Right atrium auricular region (tissue), 2 donors: ENCODE results near the gene TAS2R1. TPM values are rescaled to one million over a fixed set of nuclear protein-coding genes. Genes with fewer than 3 reads are reported as not detected.

Experiments used
- DNase-seq: peaks from one replicate; pipeline ENCODE4 v3.0.0-alpha.2; 2019; ENCODE audit warnings: low spot score
- H3K27ac ChIP-seq, 2 donors: fragments of 200-600 bp; sonication (generic); 1 replicate in 1 of 2; 2 replicates in 1 of 2; pipeline ENCODE4 v1.5.1; 2016 to 2019
- H3K27me3 ChIP-seq, 2 donors: fragments of 200-600 bp; sonication (generic); one replicate each; pipeline versions ENCODE4 v1.5.1 to v1.6.0; 2017 to 2019
- H3K36me3 ChIP-seq: fragments of 200-600 bp; sonication (generic); one replicate; pipeline ENCODE4 v1.5.1; 2016
- H3K4me1 ChIP-seq, 2 donors: fragments of 200-600 bp; sonication (generic); one replicate each; pipeline versions ENCODE4 v1.5.1 to v1.6.0; 2017 to 2019
- H3K4me3 ChIP-seq, 2 donors: fragments of 200-600 bp; sonication (generic); 1 replicate in 1 of 2; 2 replicates in 1 of 2; pipeline ENCODE4 v1.5.1; 2017 to 2019; ENCODE audit warnings: mild to moderate bottlenecking in 1 of 2, moderate library complexity in 1 of 2
- H3K9me3 ChIP-seq, 2 donors: fragments of 200-600 bp; sonication (generic); one replicate each; pipeline ENCODE4 v1.5.1; 2019
- total RNA-seq, 2 donors: library from RNA; depleted of rRNA; stranded (reverse); fragments of >200 nt; gene quantifications; one replicate each; pipeline ENCODE4 v1.1.0, GENCODE V29; 2016
- TF ChIP-seq, protein P1 (sequence below), 2 donors: fragments of 200-600 bp; sonication (generic); IDR thresholded peaks; one replicate each; pipeline ENCODE4 v1.5.1; 2019; ENCODE audit warnings: antibody characterized with exemption in 2 of 2

TAS2R1 gene
- total RNA-seq, 2 donors from 2014 or later = not detected

DNA sequence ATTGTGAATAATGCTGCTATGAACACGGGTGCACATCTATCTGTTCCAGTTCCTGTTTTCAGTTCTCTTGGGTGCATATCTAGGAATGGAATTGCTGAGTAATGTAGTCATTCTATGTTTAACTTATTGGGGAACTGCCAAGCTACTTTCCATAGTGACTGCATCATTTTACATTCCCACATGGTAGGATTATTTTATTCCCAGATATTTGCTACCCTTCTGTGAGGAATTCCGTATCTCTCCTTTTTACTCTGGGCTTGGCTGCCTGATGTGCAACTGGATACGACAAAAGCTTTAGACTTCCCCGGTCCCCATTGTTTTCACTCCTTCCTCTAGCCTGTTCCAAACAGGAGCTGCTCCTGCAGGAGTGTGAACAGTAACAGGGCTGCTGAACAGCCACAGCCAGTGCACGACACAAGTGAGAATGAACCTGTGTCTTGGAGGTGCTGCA is 7.2 kb downstream of the TAS2R1 start:
- no peak for DNase-seq
- no peaks in the 10 kb centered on the region for H3K9me3 ChIP-seq
- no peaks in the 10 kb centered on the region for H3K27me3 ChIP-seq
- TF ChIP-seq, protein P1, sequence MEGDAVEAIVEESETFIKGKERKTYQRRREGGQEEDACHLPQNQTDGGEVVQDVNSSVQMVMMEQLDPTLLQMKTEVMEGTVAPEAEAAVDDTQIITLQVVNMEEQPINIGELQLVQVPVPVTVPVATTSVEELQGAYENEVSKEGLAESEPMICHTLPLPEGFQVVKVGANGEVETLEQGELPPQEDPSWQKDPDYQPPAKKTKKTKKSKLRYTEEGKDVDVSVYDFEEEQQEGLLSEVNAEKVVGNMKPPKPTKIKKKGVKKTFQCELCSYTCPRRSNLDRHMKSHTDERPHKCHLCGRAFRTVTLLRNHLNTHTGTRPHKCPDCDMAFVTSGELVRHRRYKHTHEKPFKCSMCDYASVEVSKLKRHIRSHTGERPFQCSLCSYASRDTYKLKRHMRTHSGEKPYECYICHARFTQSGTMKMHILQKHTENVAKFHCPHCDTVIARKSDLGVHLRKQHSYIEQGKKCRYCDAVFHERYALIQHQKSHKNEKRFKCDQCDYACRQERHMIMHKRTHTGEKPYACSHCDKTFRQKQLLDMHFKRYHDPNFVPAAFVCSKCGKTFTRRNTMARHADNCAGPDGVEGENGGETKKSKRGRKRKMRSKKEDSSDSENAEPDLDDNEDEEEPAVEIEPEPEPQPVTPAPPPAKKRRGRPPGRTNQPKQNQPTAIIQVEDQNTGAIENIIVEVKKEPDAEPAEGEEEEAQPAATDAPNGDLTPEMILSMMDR (IDR thresholded peaks at IDR 0.05) = no peak
- H3K4me3 ChIP-seq = no peak overlapping the region
- H3K36me3 ChIP-seq = no peaks in the 10 kb centered on the region
- H3K27ac ChIP-seq = no peak overlapping the region
- H3K4me1 ChIP-seq = peaks cover 0 to 20% of the 10 kb centered on the region in 2 donors

DNA sequence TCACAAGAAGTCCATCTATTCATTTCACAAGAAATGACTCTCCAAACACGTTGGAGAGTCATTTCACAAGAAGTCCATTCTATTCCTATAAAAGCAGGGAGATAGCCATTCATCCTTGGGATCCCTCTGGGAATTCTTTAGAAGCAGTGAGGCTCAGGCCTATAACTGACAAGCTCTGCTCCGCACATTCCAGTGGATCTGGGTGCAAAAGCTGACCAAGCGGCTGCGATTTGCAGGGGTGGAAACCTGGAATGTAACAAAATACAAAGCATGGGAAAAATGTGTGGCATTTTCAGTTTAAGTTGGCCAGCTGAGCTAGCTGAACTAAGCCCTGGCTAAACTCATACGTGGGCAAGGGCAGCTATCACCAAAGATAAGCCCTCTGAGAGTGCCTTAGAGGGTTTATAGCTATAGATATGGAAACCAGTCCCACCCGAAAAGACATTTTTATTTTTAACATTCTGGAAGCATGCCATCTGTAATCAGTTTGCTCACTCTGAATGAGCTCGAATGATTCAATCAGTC is 8.7 kb downstream of the TAS2R1 start:
- Histone ChIP-seq H3K27me3 (no peaks in the 10 kb centered on the region), H3K4me3 (no peak overlapping the region), H3K27ac (no peak overlapping the region), H3K9me3 (no peaks in the 10 kb centered on the region), H3K36me3 (no peaks in the 10 kb centered on the region), H3K4me1 (peaks cover 0 to 20% of the 10 kb centered on the region in 2 donors)
- DNase-seq = no peak
- TF ChIP-seq, protein P1 (IDR thresholded peaks at IDR 0.05) = no peak

DNA sequence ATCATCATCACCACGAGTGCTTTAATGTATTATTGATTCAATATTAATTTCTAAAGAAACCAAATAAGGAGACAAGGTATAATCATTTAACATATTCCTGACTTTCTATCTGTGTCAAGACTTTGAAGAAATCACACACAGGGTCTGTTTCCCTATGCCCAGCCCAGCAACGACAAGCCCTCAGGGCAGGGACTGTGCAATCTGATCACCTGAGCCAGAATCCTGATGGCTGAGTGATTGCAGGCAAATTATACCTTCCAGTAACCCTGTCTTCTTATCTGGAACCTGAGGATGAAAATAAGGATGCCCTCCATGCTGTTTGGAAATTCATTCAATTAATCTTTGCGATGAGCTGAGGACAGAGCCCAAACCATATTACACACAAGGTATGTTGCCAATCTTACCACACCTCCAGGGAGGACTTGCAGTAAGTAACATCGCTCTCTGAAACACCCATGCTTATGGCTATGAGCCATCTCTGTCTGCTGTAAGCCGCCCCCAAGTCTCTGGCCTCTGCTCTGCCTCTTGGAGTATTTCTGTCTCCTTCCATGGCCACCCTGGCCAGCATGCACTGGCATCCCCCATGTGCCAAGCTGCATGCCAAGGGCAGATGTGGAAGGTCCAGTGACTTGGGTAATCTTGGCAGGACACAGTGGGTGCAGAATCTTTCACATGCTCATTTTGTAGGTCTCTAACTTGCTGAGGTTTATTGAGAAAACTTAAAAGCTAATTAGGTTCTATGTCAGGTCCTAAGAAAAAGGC is 10.6 kb downstream of the TAS2R1 start:
- H3K36me3 ChIP-seq = no peaks in the 10 kb centered on the region
- no peak overlapping the region for H3K4me3 ChIP-seq
- no peaks in the 10 kb centered on the region for H3K27me3 ChIP-seq
- peaks cover 0 to 20% of the 10 kb centered on the region in 2 donors for H3K4me1 ChIP-seq
- TF ChIP-seq, protein P1 (IDR thresholded peaks at IDR 0.05) = no peak
- DNase-seq = no peak
- no peak overlapping the region for H3K27ac ChIP-seq
- H3K9me3 ChIP-seq = no peaks in the 10 kb centered on the region

DNA sequence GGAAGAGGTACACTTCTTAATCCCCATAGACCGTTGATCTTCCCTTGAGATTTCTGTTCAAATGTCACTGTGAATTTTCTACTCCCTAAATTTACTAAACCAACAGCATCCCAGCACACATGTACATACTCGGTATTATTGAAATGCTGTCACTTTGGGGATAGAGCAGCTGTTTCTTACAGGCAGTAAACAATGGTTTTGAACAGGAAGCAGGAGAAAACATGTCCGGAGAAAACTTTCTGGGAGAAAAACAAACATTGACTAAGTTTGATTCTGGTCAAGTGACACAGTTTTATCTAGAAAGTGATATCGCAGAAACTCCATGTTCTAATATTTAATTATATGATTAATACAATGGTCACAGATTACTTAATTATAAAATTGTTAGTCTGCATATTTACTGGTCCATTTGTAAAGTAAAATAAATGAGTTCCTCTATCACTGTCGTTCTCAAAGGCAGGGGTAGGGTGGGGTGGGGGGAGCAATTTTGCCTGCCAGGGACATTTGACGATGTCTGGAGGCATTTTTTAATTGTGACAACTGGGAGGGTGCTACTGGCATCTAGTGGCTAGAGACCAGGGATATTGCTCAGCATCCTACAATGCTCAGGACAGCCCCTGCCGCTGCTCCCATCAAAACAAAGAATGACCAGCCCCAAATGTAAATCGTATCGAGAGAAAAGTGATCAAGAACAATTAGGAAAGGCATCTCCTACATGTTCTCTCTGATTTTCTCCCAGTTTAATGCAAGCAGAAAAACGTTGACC is 12.2 kb downstream of the TAS2R1 start:
- Histone ChIP-seq H3K4me1 (peaks cover 0 to 13% of the 10 kb centered on the region in 2 donors), H3K9me3 (no peaks in the 10 kb centered on the region), H3K4me3 (no peak overlapping the region), H3K27ac (no peak overlapping the region), H3K27me3 (no peaks in the 10 kb centered on the region), H3K36me3 (no peaks in the 10 kb centered on the region)
- DNase-seq = no peak
- TF ChIP-seq, protein P1 (IDR thresholded peaks at IDR 0.05) = peak in 1 of 2 donors; percentile 42

DNA sequence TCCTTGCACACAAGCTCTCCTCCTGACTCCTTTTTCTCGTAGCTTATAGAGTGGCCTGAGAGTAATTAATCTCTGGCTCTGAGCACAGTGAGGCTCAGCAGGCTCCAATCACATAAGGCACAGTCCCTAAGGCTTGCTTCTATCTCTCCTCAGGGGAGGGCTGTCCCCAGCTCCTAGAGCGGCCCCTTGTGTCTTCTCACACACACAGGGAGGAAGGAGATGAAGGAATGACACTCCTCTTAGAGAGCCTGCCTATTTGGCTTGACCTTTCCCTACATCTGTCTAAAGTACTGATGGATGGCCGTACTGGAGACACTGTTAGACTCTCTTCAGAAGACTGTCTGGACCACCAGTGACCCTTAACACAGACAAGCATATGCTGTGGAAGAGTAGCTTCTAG is 12.9 kb downstream of the TAS2R1 start:
- peaks cover 0 to under 1% of the 10 kb centered on the region in 2 donors for H3K9me3 ChIP-seq
- no peak for DNase-seq

More for the DNA sequence above, 12.9 kb downstream of the TAS2R1 start:
- no peak overlapping the region for H3K27ac ChIP-seq
- peaks cover 0 to 7% of the 10 kb centered on the region in 2 donors for H3K4me1 ChIP-seq
- TF ChIP-seq, protein P1 (IDR thresholded peaks at IDR 0.05) = no peak
- no peaks in the 10 kb centered on the region for H3K27me3 ChIP-seq
- no peaks in the 10 kb centered on the region for H3K36me3 ChIP-seq
- no peak overlapping the region for H3K4me3 ChIP-seq
